GM19438 (cell line): Measurements from ENCODE around the gene PCDHGB3.
"Not testable (repeated sequence)": the region's sequence is repeated elsewhere in the genome, so short reads cannot be mapped to it uniquely, and the experiment has no call there.

Source experiments
- ATAC-seq: cut with Tn5 transposase; IDR thresholded peaks from one replicate; pipeline ENCODE4 v1.9.1; 2021; ENCODE audit warnings: low read depth; ENCODE audit not compliant: unreplicated experiment

PCDHGB3 gene

GRCh38 chr5:141369994-141370848 is at the start of gene PCDHGB3:
TSS of gene PCDHGB3 (plus strand) at chr5:141370242. CDS start at chr5:141370395, 153 bp downstream.
- peak; percentile 99 for ATAC-seq

GRCh38 chr5:141322261-141322660 is 47.8 kb upstream of the PCDHGB3 start:
- no peak for ATAC-seq

GRCh38 chr5:141326088-141326854 is 43.8 kb upstream of the PCDHGB3 start:
- ATAC-seq = no peak

GRCh38 chr5:141328231-141328630 is 41.8 kb upstream of the PCDHGB3 start:
- ATAC-seq = no peak

GRCh38 chr5:141330299-141331080 is 39.6 kb upstream of the PCDHGB3 start, which contains the start of gene PCDHGA1:
TSS of gene PCDHGA1 (plus strand) at chr5:141330514.
- peak; percentile 74 for ATAC-seq

DNA sequence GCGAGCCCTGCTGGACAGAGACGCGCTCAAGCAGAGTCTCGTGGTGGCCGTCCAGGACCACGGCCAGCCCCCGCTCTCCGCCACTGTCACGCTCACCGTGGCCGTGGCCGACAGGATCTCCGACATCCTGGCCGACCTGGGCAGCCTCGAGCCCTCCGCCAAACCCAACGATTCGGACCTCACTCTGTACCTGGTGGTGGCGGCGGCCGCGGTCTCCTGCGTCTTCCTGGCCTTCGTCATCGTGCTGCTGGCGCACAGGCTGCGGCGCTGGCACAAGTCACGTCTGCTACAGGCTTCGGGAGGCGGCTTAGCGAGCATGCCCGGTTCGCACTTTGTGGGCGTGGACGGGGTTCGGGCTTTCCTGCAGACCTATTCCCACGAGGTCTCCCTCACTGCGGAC is 37.5 kb upstream of the PCDHGB3 start:
- ATAC-seq = not testable (repeated sequence)

DNA sequence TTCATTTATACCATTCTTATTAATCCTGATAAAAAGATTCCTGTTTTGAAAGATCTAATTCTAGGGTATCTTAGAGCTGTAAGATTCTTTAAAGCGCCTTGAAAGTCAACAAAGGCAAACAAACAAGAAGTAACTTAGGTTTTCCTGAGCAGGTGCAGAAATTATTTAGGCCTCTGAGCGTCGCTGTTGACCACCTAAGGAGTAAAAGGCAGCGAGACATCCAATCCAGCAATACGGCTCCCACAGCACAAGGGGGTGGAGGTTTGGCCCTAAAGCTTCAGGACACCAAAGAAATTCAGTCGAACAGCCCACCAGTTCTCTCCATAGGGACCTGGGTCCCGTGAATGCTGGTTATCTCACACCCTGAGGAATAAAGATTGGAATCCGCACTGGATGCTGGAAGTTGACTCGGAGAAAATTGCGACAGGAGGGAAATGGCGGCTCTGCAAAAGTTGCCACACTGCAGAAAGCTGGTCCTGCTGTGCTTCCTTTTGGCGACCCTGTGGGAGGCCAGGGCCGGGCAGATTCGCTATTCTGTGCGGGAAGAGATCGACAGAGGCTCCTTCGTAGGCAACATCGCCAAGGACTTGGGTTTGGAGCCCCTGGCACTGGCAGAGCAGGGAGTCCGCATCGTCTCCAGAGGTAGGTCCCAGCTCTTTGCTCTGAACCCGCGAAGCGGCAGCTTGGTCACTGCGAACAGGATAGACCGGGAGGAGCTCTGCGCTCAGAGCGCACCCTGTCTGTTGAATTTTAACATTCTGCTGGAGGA is 31.3 kb upstream of the PCDHGB3 start, which contains the start of gene PCDHGA2:
TSS of gene PCDHGA2 (plus strand) at position 223 of the 769 bp plus-strand sequence.
- ATAC-seq = no peak

DNA sequence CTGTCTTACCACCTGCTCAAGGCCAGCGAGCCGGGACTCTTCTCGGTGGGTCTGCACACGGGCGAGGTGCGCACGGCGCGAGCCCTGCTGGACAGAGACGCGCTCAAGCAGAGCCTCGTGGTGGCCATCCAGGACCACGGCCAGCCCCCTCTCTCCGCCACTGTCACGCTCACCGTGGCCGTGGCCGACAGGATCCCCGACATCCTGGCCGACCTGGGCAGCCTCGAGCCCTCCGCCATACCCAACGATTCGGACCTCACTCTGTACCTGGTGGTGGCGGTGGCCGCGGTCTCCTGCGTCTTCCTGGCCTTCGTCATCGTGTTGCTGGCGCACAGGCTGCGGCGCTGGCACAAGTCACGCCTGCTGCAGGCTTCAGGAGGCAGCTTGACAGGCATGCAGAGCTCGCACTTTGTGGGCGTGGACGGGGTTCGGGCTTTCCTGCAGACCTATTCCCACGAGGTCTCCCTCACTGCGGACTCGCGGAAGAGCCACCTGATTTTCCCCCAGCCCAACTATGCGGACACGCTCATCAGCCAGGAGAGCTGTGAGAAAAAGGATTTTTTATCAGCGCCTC is 29.2 kb upstream of the PCDHGB3 start:
- not testable (repeated sequence) for ATAC-seq

GRCh38 chr5:141342773-141343172 is 27.3 kb upstream of the PCDHGB3 start:
- ATAC-seq = no peak

DNA sequence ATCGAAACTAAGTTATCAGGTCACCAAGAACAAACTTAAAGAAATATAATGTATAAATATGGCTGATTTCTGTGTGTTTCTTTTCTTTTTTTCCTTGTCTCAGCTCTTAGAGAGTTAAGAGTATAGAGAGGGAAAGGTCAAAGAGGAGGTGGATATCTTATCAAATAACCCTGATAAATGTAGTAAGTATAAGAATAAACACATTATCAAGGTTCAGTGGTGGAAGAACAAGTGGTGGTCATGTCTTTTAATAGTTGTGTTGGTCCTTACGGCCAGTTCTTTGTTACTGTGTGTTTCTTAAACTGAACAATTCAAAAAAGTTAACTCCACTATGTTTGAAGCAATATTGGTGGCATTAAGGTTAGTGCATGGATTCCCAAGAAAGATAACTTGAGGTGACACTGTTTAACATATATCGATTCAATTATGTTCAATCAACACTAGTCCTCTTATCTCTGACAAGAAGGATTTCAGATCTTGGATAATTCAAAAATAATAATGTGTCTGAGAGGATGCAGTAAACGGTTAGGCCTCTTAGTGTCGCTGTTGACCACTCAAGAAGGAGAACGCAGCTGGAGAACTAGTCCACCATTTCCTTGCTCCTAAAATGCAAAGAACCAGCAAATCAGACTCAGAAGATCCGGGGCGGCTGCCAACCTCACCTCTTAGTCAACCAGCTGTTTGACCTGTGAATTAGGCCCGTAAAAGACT is 26.6 kb upstream of the PCDHGB3 start, which contains the start of gene PCDHGA3:
TSS of gene PCDHGA3 (plus strand) at position 588 of the 711 bp plus-strand sequence. CDS start 205 bp downstream, outside the sequence.
- ATAC-seq = no peak

GRCh38 chr5:141343953-141344463 is 26.0 kb upstream of the PCDHGB3 start:
- ATAC-seq = no peak

DNA sequence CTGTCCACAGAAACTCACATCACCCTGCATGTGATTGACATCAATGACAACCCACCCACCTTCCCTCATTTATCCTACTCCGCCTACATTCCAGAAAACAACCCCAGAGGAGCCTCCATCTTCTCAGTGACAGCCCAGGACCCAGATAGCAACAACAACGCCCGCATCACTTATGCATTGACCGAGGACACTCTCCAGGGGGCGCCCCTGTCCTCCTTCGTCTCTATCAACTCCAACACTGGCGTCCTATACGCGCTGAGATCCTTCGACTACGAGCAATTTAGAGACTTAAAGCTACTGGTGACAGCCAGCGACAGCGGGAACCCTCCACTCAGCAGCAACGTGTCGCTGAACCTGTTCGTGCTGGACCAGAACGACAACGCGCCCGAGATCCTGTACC is 24.7 kb upstream of the PCDHGB3 start:
- ATAC-seq = no peak

- ATAC-seq = not testable (repeated sequence)
Measured at GRCh38 chr5:141346017-141346416, 24.0 kb upstream of the PCDHGB3 start.

- peak; percentile 95 for ATAC-seq
Measured at GRCh38 chr5:141349917-141350619, 20.0 kb upstream of the PCDHGB3 start, which contains the start of gene PCDHGB1. TSS of gene PCDHGB1 (plus strand) at chr5:141350099. CDS start at chr5:141350261, 162 bp downstream.

DNA sequence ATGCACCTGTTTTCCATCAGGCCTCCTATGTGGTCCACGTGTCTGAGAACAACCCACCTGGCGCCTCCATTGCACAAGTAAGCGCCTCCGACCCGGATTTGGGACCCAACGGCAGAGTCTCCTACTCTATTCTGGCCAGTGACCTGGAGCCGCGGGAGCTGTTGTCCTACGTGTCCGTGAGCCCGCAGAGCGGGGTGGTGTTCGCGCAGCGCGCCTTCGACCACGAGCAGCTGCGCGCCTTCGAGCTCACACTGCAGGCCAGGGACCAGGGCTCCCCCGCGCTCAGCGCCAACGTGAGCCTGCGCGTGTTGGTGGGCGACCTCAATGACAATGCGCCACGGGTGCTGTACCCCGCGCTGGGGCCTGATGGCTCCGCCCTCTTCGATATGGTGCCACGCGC is 18.5 kb upstream of the PCDHGB3 start:
- no peak for ATAC-seq

GRCh38 chr5:141354900-141355469 is 15.1 kb upstream of the PCDHGB3 start, which contains the start of gene PCDHGA4:
TSS of gene PCDHGA4 (plus strand) at chr5:141355021. CDS start at chr5:141355108, 87 bp downstream.
- no peak for ATAC-seq

DNA sequence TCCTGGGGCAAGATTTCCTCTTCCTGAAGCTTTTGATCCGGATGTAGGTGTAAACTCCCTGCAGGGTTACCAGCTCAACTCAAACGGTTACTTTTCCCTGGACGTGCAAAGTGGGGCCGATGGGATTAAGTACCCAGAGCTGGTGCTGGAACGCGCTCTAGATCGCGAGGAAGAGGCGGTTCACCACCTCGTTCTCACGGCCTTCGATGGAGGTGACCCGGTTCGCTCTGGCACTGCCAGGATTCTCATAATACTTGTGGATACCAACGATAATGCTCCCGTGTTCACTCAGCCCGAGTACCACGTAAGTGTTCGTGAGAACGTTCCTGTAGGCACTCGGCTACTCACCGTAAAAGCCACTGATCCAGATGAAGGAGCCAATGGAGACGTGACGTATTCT is 14.4 kb upstream of the PCDHGB3 start:
- no peak for ATAC-seq
